HS-5 (cell line): ENCODE measurements around the gene HYAL2.

Experiments used
- DNase-seq: peaks from one replicate; pipeline ENCODE4 v3.0.0-alpha.2; 2012; ENCODE audit warnings: low read depth

The HYAL2 gene

DNA sequence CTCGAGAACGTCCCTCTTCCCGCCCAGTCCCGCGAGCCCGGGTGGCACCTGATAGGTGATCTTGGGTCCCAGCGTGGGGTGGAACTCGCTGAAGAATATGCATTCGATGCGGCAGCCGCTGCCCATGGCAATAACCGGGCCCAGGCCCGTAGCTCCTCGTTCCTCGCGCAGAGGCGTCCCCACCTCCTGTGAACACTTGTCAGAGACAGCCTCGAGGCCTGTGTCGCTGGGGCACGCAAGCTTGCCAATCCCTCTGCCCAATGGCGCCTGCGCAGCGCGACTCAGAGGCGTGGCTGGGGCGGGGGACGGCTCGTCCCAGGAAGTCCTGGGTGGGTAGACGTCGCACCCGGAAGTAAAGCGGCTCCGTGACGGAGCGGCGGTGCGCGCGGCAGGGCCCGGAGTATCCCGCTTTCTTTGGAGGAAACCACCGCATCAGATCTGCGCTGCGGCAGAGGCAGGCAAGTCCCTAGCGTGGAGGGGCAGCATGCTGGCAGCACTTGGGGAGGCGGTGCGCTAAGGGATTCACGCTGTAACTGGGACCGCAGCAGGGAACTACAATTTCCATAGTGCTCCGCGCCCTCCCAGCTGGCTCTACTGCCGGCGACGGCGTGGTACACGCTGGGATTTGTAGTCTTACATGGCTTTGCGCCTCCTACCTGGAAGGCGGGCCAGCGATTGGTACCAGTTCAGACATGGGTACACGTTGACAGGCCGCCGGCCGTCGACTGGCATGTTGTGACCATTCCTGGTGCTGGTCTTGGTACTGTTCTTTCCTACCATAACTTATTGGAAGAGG is 28.2 kb upstream of the HYAL2 start, which contains the start of the genes CYB561D2 and NPRL2:
CYB561D2 (plus strand) TSS at position 336 of the 796 bp plus-strand sequence. CDS start 572 bp downstream, outside the sequence.
NPRL2 (minus strand) TSS at position 249 of the 796 bp plus-strand sequence; CDS start at position 126, 123 bp downstream.
- no peak for DNase-seq

DNA sequence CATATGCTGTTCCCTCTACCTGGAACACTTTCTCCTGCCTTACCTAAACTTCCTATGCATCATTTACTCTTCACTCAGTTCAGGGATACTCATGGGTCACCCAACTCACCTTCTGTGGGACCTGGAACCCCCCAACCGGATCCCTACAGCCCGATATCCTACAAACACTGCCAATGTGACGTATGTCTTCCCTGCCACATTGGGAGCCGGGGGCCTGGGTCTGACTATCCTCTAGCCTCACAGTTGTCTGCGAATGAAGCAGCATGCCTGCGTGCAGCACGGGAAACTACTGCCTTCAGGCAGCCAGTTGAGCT is 27.6 kb upstream of the HYAL2 start:
- no peak for DNase-seq

DNA sequence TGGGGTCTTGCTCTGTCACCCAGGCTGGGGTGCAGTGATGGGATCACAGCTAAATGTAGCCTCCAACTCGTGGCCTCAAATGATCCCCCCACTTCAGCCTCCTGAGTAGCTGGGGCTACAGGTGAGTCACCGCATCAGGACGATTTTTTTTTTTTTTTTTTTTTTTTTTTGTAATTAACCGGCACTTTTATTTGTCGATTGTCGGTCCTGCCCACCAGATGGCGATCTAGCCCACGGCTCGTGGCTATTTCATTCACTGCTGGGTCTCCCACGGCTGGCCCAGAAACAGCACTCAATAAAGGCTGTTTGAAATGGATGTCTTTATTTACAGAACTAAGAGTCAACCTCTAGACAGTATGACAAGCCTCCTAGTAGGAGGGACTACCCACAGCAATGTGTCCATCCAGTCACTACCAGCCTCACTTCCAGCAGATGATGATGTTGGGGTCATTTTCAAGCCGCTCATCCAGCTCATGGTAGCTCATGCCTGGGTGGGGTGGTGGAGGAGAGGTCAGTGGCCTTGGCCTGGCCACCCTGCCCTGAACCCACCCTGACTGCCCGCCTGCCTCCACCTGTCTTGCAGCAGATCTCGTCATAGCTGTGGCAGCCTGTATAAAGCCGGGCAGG is 24.8 kb upstream of the HYAL2 start:
- DNase-seq = no peak

DNA sequence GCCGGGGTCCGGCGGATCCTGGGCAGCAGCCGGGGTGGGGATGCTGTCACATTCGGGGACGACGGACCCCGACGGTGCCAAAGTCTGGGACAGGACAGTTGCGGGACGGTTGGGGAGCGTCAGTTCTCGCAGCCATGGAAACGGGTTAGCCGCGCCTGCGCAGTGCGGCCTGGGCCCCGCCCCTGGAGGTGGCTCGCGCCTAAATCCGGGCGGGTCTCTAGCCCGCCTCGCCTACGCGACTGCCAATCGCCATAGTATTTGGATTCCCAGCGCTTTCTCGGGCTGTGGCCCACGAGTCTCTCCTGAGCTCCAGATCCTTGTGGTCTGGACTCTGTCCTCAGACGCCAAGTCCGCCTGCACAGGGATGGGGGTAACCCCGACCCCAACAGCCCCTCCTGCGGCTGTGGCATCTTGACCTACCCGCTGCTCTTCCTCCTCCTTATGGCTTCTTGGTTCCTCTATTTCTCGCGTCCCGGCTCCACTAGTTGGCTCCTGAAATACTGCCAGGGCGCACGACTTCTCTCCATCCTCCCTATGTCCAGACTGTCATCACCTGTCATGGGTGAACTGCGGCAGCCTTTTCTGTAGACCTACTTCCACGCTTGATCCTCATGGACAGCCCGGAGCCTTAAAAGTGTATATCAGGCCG is 23.2 kb upstream of the HYAL2 start, which contains the start of gene ZMYND10:
ZMYND10 (minus strand) TSS at position 147 of the 649 bp plus-strand sequence. CDS start 153 bp downstream, outside the sequence.
- no peak for DNase-seq

DNA sequence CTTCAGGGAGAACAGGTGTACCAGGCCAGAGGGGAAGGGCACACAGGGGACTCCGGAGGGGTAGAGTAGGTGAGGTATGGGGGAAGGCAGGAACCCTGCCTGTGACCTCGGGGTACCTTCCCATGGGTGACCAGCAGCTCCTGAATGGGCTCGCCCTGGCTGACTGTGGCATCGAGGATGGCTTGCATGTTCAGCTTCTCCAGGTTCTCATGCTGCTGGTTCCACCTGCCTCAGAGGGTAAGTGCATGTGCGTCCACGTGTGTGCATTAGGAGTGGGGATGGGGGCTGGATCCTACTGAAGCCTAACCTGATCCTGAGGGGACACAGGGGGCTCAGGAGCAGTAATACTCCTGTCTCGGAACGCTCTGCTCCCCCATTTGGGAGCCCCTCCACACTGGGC is 22.5 kb upstream of the HYAL2 start:
- DNase-seq = no peak

DNA sequence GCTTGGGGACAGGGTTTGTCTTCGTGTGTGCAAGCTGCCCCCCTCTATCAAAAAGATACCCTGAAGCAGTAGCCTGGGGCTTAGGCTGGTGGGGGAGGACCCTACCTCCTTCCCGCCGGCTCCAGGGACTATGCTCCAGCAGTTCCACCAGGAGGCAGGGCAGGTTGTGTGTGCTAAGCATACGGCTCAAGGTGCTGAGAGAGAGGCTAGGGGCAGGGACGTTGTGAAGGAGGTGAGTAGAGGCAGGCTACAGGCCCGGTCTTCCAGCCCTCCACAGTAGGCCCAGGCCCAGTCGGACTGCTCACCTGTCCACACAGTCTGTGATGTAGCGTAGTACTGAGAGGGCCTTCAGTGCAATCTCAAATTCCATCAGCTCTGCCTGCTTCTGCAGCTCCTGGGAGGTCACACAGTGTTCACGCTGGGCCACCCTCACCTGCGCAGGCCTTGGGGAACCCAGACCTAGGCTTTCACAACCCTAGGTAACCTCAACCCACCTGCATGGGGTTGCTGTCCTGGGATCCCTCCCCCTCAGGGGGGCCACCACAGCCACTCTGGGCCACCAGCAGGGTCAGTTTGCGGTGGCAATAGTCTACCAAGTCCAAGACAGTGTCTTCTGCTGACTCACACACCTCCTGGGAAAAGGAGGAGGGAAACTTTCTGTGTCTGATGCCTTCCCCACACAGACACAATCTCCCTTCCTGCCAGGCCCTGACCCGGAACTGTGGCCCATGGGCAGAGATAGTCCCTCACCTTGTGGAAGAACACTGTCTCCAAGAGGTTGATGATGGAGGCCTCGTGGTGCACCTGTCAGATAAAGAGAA is 20.5 kb upstream of the HYAL2 start:
- no peak for DNase-seq

DNA sequence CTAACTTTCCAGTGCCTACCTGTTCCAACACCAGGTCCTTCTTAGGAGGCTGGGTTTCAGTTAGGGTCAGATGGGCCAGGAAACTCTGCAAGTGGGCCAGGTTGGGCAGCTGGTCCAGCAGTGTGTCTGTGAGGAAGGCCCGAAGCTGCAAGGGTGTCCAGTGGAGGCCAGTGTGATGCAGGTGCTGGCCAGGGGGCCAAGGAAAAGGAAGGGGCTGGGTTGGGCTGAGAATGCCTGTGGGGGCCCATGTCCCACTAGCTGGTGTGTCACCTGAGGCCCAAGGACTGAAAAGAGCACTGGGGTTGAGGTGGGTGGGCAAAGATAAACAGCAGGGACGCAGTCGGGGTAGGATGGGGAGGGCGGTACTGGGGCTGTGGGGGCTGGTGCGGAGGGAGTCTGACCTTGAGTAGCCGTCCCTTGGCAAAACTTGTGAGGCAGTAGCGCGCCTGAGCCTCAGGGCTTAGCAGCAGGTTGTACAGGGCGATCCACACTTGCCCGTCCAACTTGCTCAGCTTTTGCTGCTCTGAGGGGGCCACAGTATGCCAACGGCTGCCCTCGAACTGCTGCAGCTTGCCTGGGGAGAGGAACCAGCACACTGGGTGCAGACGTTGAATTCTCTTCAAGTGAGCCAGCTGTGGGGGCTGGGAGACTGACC is 19.6 kb upstream of the HYAL2 start:
- DNase-seq = no peak

DNA sequence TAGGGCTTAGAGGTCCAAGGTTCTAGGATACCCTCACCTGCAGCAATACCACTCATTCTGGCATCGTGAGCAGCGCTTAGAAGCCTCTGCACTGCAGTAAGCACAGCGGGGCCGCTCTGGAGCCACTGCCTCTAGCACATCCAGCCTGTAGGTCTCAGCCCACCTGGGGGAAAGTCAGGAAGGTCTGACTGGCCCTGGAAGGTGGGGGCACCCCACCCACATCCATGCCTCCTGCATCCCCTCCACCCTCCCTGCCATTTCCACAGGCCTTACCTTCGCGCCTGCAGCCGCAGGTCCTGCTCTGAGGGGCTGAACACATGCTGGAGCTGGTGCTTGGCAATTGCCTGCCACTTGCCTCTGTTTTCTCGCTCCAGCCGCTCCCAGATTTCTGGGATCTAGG is 19.0 kb upstream of the HYAL2 start:
- DNase-seq = no peak

DNA sequence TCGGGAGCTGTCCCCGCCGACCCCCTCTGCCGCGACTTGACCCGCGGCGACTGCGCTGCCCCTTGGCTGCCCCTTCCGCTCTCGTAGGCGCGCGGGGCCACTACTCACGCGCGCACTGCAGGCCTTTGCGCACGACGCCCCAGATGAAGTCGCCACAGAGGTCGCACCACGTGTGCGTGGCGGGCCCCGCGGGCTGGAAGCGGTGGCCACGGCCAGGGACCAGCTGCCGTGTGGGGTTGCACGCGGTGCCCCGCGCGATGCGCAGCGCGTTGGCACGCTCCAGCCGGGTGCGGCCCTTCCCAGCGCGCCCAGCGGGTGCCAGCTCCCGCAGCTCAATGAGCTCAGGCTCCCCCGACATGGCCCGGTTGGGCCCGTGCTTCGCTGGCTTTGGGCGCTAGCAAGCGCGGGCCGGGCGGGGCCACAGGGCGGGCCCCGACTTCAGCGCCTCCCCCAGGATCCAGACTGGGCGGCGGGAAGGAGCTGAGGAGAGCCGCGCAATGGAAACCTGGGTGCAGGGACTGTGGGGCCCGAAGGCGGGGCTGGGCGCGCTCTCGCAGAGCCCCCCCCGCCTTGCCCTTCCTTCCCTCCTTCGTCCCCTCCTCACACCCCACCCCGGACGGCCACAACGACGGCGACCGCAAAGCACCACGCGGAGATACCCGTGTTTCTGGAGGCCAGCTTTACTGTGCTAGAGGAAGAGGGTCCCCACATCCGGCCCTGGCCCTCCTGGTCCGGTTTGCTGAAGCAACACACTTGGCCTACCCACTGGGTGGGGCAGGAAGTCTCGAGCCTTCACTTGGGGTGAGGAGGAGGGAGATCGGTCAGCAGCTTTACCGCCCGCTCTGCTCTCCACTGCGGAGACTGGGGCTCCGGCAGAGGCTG is 18.1 kb upstream of the HYAL2 start, which contains the start of gene RASSF1:
RASSF1 (minus strand) TSS at position 389 of the 882 bp plus-strand sequence; CDS start at position 358, 31 bp downstream.
- DNase-seq = no peak

DNA sequence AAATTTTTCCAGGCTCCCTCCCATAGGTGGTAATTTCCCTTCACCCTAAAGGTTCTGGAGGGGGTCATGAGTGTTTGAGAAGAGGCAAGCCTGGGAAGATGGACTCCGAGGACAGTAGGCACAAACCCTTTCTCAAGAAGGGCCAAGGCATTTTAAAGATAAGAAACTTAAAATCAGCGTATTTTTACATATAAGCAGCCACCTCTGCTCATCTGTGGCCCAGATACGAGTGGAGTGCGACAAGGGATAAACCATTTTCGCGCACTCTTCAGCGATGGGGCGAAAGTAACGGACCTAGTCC is 17.6 kb upstream of the HYAL2 start:
- no peak for DNase-seq

DNA sequence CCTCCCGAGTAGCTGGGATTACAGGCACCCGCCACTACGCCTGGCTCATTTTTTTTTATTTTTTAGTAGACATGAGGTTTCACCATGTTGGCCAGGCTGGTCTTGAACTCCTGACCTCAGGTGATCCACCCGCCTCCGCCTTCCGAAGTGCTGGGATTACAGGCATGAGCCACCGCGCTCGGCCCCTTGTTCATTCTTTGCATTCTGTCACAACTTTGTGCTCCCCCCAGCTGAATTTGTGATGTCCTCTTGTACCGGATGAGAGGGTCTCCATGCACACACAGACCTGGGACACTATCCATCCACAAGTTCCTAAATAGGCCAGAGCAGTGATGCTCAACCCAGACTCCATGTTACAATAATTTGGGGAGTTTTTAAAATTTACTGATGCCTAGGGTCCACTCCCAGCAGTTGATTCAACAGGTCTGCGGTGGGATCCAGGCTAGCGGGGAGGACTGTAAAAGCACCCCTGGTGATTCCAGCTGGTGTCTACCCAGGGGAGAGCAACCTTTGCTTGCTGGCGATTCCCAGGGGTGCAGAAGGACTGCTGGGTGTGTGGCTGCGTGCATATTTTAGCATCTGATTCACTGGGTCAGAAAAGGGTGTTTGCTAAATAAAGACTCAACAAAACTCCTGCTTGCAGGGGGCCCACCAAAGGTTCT is 17.1 kb upstream of the HYAL2 start:
- no peak for DNase-seq

DNA sequence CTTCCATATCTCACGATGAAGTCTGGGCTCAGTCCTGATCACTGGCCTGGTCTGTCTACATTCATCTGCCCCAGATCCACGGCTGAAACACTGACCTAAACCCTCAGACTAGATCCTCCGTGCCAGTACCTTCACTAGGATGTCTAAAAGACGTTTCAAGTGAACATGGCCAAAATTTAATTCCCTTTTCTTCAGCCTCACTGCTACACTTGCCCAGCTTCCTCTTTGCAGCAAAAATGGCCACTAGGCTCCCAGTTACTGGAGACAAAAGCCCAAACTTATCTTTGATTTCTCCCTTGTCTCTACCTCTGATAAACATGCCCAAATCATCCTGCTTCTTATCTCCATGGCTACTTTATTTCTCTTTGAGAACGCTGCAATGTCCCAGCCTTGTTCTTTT is 16.4 kb upstream of the HYAL2 start:
- no peak for DNase-seq

DNA sequence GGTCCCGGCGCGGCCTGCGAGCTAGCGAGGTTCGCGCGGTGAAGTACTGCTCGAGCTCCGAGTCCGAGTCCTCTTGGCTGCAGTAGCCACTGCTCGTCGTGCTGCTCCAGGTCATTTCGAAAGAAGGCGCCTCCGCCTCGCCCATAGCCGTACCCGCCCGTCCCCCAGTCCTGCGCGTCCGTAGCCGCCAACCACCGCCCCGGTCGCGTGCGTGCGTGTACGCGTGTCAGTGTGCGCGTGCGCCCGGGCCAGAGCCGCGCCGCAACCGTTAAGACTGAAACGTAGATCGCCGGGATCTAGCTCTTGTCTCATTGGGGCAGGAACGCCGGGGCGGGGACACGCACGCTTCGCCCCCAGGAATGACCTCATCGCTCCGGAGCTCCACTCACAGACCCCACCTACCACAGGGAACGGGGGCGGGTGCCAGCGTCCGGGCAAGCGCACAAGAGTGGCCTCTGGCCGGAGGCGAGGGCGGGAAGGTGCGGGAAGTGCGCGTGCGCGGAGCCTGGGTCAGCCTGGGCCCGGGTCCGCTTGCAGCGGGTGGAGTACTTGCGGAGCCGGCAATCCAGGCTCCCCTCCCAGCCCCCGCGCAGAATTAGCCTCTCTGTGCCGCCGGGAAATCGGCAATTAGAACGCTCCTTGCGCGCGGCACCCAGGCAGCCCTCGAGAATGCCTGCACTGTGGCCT is 14.8 kb upstream of the HYAL2 start:
- peak; percentile 92 for DNase-seq

DNA sequence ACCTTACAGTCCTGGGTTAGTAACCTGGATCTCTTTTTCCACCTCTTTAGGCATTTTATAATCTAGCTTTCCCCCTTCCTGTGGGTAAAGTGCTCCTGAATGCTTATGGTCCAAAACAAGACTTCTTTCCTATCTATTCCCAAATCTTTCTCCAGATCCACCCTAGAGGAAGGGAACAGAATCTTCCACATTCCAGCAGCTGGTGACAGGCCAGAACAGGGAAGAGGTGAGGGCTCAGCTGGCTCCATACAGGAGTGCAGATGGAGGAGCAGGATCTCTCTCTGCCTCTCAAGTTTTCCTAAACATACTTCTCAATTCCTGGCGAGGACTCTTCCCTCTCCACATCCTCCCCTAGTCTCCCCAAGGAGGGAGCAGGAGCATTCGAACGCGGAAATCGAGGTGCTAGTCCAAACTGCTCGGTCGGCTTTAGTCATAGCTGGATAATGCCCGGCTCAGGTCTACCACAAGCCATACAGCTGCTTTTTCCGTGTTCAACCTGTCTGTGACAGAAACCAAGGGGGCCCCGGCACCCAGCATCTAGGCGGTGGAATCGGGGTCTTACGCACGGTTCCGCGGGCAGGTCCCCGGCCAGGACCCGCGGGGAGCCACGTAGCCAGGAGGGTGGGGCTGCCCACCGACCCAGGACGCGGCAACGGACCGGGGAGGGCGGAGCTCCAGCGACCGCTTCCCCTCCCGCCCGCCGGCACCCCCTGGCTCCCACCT is 14.1 kb upstream of the HYAL2 start:
- no peak for DNase-seq

DNA sequence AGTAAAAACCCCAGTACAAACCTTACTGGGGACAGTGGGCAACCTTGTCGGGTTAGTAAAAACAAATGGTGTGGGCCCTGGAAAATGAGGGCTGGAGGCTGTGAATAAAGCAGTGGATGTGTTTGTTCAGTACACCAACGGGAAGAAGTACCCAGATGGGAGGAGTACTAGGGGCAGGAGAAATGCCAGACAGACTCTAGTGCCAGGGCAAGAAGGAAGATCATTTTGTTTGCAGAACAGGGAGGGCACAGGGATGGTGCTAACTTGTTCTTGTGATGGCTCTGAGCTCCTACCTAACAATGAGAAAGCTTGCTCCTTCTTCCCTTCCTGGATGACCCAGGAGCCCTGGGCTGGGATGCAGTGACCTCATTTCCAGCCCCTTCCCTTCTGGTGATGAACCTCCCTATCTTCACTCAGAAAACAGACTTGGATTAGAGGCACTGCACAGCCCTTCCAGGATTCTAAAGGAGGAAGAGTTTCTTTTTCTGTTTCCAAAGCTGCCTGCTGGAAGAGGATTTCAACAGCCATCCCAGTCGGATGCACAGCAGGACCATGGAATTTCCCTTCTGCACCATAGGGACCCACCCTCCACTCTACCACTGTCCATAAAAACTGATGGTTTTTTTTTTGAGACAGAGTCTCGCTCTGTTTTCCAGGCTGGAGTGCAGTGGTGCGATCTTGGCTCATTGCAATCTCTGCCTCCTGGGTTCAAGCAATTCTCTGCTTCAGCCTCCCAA is 12.0 kb upstream of the HYAL2 start:
- no peak for DNase-seq

DNA sequence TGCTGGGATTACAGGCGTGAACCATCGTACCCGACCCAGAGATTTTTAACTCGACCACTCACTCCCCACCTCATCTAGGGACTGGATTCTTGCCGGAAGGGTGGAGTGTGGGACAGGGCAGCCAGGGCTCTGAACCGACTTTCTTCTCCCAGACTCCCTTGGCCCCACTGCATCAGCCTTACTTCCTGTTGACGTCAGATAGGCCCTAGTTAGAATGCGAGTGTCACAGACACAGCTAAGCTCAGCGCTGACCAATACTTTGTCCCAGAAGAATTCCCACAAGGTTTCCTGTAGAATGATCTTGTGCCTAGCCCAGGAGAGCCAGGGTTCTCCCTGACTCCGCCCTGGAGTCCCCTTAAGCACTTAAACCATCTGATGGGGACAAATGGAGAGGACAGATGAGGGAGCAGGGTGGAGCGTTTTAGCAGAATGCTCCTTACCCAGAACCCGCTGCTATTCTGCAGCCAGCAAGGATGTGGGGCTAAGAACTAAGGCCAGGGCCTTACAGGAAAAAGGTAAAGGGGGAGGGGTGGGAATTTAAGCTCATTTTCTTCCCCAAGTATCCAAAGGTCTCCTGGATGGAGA is 11.3 kb upstream of the HYAL2 start:
- no peak for DNase-seq

DNA sequence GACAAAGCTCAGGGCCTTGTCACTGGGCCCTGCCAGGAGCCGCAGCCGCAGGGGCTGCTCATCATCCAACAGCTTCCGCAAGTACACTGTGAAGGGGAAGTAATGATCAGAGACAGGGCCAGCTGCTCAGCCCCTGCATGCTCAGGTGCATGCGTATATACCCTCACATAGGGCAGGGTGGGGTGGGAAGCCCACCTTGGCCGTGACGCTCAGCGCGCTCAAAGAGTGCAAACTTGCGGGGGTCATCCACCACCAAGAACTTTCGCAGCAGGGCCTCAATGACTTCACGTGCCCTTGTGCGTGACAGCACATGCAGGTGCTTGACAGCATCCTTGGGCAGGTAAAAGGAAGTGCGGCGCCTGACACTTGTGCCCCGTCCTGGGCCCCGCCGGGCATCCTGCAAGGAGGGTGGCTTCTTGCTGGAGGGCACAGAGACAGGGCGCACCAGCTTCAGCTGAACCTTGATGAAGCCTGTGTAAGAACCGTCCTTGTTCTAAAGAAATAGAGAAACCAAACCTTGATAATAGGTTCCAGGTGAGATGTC is 8.9 kb upstream of the HYAL2 start:
- DNase-seq = no peak
